GM19099 (cell line): ENCODE measurements around the gene LAMTOR3.

Source experiments
- POLR2A ChIP-seq: IDR thresholded peaks from 3 replicates; pipeline ENCODE4 v1.6.1; 2011; ENCODE audit warnings: low read depth; ENCODE audit not compliant: insufficient read length; ENCODE audit errors: extremely low read depth

Gene LAMTOR3

GRCh38 chr4:99848591-99849001, 45.6 kb downstream of the LAMTOR3 start:
- TF ChIP-seq POLR2A: no peak

- peak; percentile 24 for TF ChIP-seq POLR2A
Observed at GRCh38 chr4:99847362-99847976, 46.8 kb downstream of the LAMTOR3 start.

- TF ChIP-seq POLR2A: no peak
Observed at GRCh38 chr4:99846891-99847290, 47.3 kb downstream of the LAMTOR3 start.

- no peak for TF ChIP-seq POLR2A
Observed at GRCh38 chr4:99845708-99846469, 48.3 kb downstream of the LAMTOR3 start.

GRCh38 chr4:99845179-99845578, 49.0 kb downstream of the LAMTOR3 start:
- no peak for TF ChIP-seq POLR2A

- no peak for TF ChIP-seq POLR2A
Observed at GRCh38 chr4:99844048-99844447, 50.2 kb downstream of the LAMTOR3 start.

- TF ChIP-seq POLR2A: no peak
Observed at GRCh38 chr4:99843413-99843812, 50.8 kb downstream of the LAMTOR3 start.

GRCh38 chr4:99841129-99841528, 53.1 kb downstream of the LAMTOR3 start:
- TF ChIP-seq POLR2A: no peak

- TF ChIP-seq POLR2A: no peak
Observed at GRCh38 chr4:99838927-99839326, 55.3 kb downstream of the LAMTOR3 start.

GRCh38 chr4:99835942-99836341, 58.3 kb downstream of the LAMTOR3 start:
- TF ChIP-seq POLR2A: no peak

- TF ChIP-seq POLR2A: no peak
Observed at GRCh38 chr4:99834569-99834968, 59.7 kb downstream of the LAMTOR3 start.

GRCh38 chr4:99833756-99834155, 60.5 kb downstream of the LAMTOR3 start:
- TF ChIP-seq POLR2A: no peak

- no peak for TF ChIP-seq POLR2A
Observed at GRCh38 chr4:99832758-99833157, 61.5 kb downstream of the LAMTOR3 start.

GRCh38 chr4:99832321-99832720, 61.9 kb downstream of the LAMTOR3 start:
- no peak for TF ChIP-seq POLR2A

- TF ChIP-seq POLR2A: no peak
Observed at GRCh38 chr4:99828477-99828876, 65.8 kb downstream of the LAMTOR3 start.
